Liver (tissue), 9 donors: Measurements from ENCODE around the gene CACNB1. TPM values are rescaled to one million over a fixed set of nuclear protein-coding genes. Genes with fewer than 3 reads are reported as not detected.

Source experiments
- DNase-seq: peaks from one replicate; pipeline ENCODE4 v3.0.0-alpha.2; 2017; ENCODE audit warnings: low spot score
- H3K27ac ChIP-seq, 2 donors: one replicate each; pipeline ENCODE4 v1.7.0; 2013; ENCODE audit warnings: inconsistent platforms in 2 of 2, low read length in 2 of 2, control low read depth in 1 of 2, low read depth in 1 of 2, mild to moderate bottlenecking in 1 of 2
- H3K27me3 ChIP-seq, 4 donors: one replicate each; pipeline versions ENCODE4 v1.6.1 to v1.7.0; 2013; ENCODE audit warnings: low read length in 3 of 4, inconsistent platforms in 1 of 4, mild to moderate bottlenecking in 1 of 4, moderate library complexity in 1 of 4; ENCODE audit not compliant: control insufficient read depth in 4 of 4, insufficient read depth in 4 of 4
- H3K36me3 ChIP-seq, 4 donors: one replicate each; pipeline versions ENCODE4 v1.6.1 to v1.7.0; 2013; ENCODE audit warnings: low read length in 3 of 4, mild to moderate bottlenecking in 3 of 4, low read depth in 1 of 4, moderate library complexity in 1 of 4; ENCODE audit not compliant: control insufficient read depth in 4 of 4, insufficient read depth in 3 of 4
- H3K4me1 ChIP-seq, 4 donors: one replicate each; pipeline versions ENCODE4 v1.6.1 to v1.7.0; 2013; ENCODE audit warnings: low read length in 3 of 4, mild to moderate bottlenecking in 3 of 4, moderate library complexity in 1 of 4; ENCODE audit not compliant: control insufficient read depth in 4 of 4, insufficient read depth in 4 of 4
- H3K4me3 ChIP-seq, 3 donors: one replicate each; pipeline versions ENCODE4 v1.6.1 to v1.7.0; 2013; ENCODE audit warnings: low read length in 3 of 3, control low read depth in 1 of 3, low read depth in 1 of 3, mild to moderate bottlenecking in 1 of 3
- H3K9ac ChIP-seq, 2 donors: one replicate each; pipeline ENCODE4 v1.7.0; 2013; ENCODE audit warnings: low read length in 2 of 2, mild to moderate bottlenecking in 2 of 2, moderate library complexity in 2 of 2, control low read depth in 1 of 2, low read depth in 1 of 2
- H3K9me3 ChIP-seq, 4 donors: one replicate each; pipeline versions ENCODE4 v1.6.1 to v1.7.0; 2013; ENCODE audit warnings: low read length in 3 of 4; ENCODE audit not compliant: control insufficient read depth in 4 of 4
- FOXA1 ChIP-seq: IDR thresholded peaks from 2 replicates; pipeline ENCODE4 v1.6.1; 2016; ENCODE audit warnings: antibody characterized with exemption
- FOXA2 ChIP-seq: IDR thresholded peaks from 2 replicates; pipeline ENCODE4 v1.6.1; 2016; ENCODE audit warnings: antibody characterized with exemption
- GABPA ChIP-seq, 2 donors: IDR thresholded peaks in 1 of 2; conservative IDR thresholded peaks in 1 of 2; 2 replicates each; pipeline ENCODE4 v1.6.1; 2016; ENCODE audit warnings: antibody characterized with exemption in 2 of 2, mild to moderate bottlenecking in 1 of 2, moderate library complexity in 1 of 2
- HNF4A ChIP-seq, 2 donors: conservative IDR thresholded peaks; 2 replicates each; pipeline ENCODE4 v1.6.1; 2016; ENCODE audit warnings: antibody characterized with exemption in 2 of 2, mild to moderate bottlenecking in 2 of 2
- REST ChIP-seq: IDR thresholded peaks from 2 replicates; pipeline ENCODE4 v1.6.1; 2016; ENCODE audit warnings: antibody characterized with exemption, mild to moderate bottlenecking
- RXRA ChIP-seq, 2 donors: IDR thresholded peaks; 2 replicates each; pipeline ENCODE4 v1.6.1; 2017 to 2018; ENCODE audit warnings: antibody characterized with exemption in 2 of 2, mild to moderate bottlenecking in 1 of 2
- SP1 ChIP-seq: IDR thresholded peaks from 2 replicates; pipeline ENCODE4 v1.6.1; 2018; ENCODE audit warnings: antibody characterized with exemption, mild to moderate bottlenecking
- YY1 ChIP-seq: IDR thresholded peaks from 2 replicates; pipeline ENCODE4 v1.6.1; 2016; ENCODE audit warnings: antibody characterized with exemption, mild to moderate bottlenecking
- ZBTB33 ChIP-seq: IDR thresholded peaks from 2 replicates; pipeline ENCODE4 v1.6.1; 2016; ENCODE audit warnings: antibody characterized with exemption
- WGBS: extraction: QIAGEN DNeasy Blood & Tissue Kit; methylation state at CpG from one replicate; pipeline ENCODE4 v1.1.7; 2013; 5-methylcytosine and 5-hydroxymethylcytosine counted together
- polyA plus RNA-seq, 2 donors: library from polyadenylated mRNA; stranded (reverse) in 1 of 2; unstranded in 1 of 2; fragments of 200-250 nt in 1 of 2; fragments of >200 nt in 1 of 2; fragmentation: Nextera tagmentation in 1 of 2; extraction: Ambion mirVana in 1 of 2; gene quantifications; one replicate each; pipeline versions ENCODE4 v1.2.1 to v1.2.3, GENCODE V29; 2013 to 2015
- total RNA-seq, 2 donors: library from RNA; depleted of rRNA; stranded (reverse); fragments of >200 nt; gene quantifications; one replicate each; pipeline ENCODE4 v1.2.3, GENCODE V29; 2014
- TF ChIP-seq, protein P1 (sequence below): IDR thresholded peaks from 2 replicates; pipeline ENCODE4 v1.6.1; 2016; ENCODE audit warnings: antibody characterized with exemption
- donor health status: healthy.
- donor health status: healthy.
- donor health status: healthy.
- donor health status: healthy.
- donor health status: healthy.

Gene CACNB1
- total and polyA plus RNA-seq, 4 donors = 0.05 to 1.3 (median 0.26) TPM

GRCh38 chr17:39193346-39193745 lies 4.1 kb downstream of the CACNB1 start:
- no peaks in the 10 kb centered on the region for H3K27me3 ChIP-seq
- H3K4me3 ChIP-seq = no peak overlapping the region
- DNase-seq = no peak
- no peak overlapping the region for H3K27ac ChIP-seq
- no peaks in the 10 kb centered on the region for H3K36me3 ChIP-seq
- peaks cover 0 to 8% (median 4%) of the 10 kb centered on the region in 4 donors for H3K4me1 ChIP-seq
- no peak for TF ChIP-seq RXRA (IDR thresholded peaks at IDR 0.05)
- TF ChIP-seq, protein P1, sequence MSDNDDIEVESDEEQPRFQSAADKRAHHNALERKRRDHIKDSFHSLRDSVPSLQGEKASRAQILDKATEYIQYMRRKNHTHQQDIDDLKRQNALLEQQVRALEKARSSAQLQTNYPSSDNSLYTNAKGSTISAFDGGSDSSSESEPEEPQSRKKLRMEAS = no peak
- TF ChIP-seq FOXA2 = no peak
- TF ChIP-seq SP1 = no peak
- H3K9me3 ChIP-seq = no peaks in the 10 kb centered on the region
- no peak overlapping the region for H3K9ac ChIP-seq
- WGBS = 87% methylated on average over 10 of the region's 10 CpGs

- Histone ChIP-seq H3K4me3 (no peak overlapping the region), H3K9me3 (no peaks in the 10 kb centered on the region), H3K4me1 (peaks cover 0 to 8% (median 3%) of the 10 kb centered on the region in 4 donors), H3K9ac (no peak overlapping the region), H3K36me3 (no peaks in the 10 kb centered on the region), H3K27ac (no peak overlapping the region), H3K27me3 (no peaks in the 10 kb centered on the region)
- 94% methylated on average over 16 of the region's 16 CpGs for WGBS
- no peak for TF ChIP-seq FOXA1
- TF ChIP-seq GABPA (IDR thresholded peaks at IDR 0.05 in 1 of 2, conservative IDR thresholded peaks at IDR 0.05 in 1 of 2) = no peak
- DNase-seq = no peak
These were observed 4.6 kb downstream of the CACNB1 start for GRCh38 chr17:39192901-39193300.

DNA sequence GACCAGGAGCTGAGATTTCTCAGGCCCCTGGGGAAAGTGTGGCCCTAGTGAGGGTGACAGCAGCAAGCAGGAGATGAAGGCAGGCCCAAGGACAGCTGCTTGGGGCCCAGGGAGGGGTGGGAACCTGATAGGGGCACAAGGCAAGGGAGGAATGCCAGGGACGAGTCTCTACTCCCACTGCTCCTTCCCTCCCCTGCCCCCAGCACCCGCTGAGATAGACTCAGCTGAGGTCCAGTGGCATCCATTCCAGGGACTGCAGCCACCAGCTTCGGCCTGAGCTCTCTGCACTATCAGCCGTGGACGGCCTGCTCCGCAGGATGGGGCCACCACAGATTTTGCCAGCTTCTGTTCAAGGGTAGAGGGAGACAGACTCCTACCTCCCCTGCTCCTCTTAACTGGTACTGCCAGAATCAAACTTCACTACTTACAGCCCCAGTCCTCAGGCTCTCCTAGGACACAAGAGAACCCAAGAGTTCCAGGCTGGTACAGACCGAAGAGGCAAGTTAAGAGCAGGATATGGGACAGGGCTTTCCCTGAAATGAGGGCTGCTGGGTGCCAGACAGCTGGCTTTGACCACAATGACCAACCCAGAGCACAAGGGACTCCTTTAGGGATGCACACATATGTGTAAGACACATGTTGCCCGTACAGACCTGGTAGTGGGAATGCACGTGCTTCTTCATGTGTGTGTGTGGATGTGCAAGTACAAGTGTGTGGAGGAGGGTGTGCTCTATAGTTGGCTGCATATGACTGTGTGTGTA lies 5.5 kb downstream of the CACNB1 start:
- Histone ChIP-seq H3K36me3 (no peaks in the 10 kb centered on the region), H3K4me1 (peaks cover 0 to under 1% (median under 1%) of the 10 kb centered on the region in 4 donors), H3K27ac (no peak overlapping the region), H3K9ac (no peak overlapping the region), H3K4me3 (no peak overlapping the region), H3K9me3 (no peaks in the 10 kb centered on the region), H3K27me3 (no peaks in the 10 kb centered on the region)
- no peak for DNase-seq
- 94% methylated on average over 9 of the region's 9 CpGs for WGBS
- TF ChIP-seq FOXA2 = no peak

DNA sequence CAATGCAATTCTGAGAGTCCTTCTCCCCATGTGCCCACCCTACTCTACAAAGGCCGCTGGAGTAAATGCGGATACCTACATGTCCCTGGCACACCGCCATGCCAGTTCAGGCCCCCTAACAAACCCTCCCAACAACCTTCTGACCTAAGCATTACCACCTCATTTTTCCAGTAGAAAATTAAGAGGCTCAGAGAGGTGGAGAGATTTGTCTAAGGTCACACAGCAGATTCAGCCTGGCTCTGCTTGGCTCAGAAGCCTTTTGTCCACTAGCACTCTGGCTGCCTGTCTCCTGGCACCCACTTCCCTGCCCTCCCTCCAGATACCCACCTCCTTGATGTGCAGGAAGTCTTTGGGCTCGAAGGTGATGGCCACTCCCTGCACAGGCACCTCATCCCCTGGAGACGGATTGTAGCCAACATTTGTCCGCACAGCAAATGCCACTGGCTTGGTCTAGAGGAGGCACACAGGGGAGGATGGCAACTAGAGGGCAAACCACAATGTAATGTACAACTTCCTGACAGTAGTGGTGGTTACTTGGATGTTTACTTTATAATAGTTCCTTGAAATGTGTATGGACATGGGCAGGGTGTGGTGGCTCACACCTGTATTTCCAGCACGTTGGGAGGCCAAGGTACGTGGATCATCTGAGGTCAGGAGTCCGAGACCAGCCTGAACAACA lies 10.2 kb downstream of the CACNB1 start:
- Histone ChIP-seq H3K36me3 (no peaks in the 10 kb centered on the region), H3K27ac (no peak overlapping the region), H3K9me3 (no peaks in the 10 kb centered on the region), H3K4me1 (no peaks in the 10 kb centered on the region), H3K27me3 (no peaks in the 10 kb centered on the region), H3K9ac (no peak overlapping the region), H3K4me3 (no peak overlapping the region)
- DNase-seq = no peak
- WGBS = 87% methylated on average over 9 of the region's 9 CpGs
- TF ChIP-seq FOXA2 (no peak), SP1 (no peak), FOXA1 (no peak), YY1 (no peak), REST (no peak), HNF4A (conservative IDR thresholded peaks at IDR 0.05) (no peak), ZBTB33 (no peak)
